Right forelimb (tissue), 1 donor: ENCODE data around the gene CEACAM18.
"Not testable (repeated sequence)": the region's sequence is repeated elsewhere in the genome, so short reads cannot be mapped to it uniquely, and the experiment has no call there.

Source experiments
- DNase-seq: peaks from one replicate; pipeline ENCODE4 v3.0.0-alpha.2; 2018

Gene CEACAM18

GRCh38 chr19:51462276-51462675 lies 16.1 kb upstream of the CEACAM18 start:
- DNase-seq = no peak

DNA sequence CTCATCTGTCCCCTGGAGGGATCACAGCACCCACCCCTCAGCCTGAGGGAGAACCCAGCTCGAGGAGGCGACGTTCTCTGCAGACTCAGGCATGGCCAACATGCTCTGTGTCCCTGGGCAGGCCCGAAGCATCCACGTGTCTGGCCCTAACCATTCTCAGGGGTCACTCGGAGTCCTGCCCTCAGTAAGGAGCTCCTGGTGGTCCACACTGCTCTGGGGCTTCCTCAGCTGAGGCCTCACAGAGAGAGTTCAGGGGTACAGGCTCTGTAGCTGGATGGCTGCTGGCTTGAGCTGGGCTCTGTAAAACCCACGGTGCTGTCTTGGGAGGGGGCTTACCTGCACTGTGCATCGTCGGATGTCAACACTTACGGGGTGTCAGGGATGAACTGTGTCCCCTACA lies 15.7 kb upstream of the CEACAM18 start:
- DNase-seq = no peak

DNA sequence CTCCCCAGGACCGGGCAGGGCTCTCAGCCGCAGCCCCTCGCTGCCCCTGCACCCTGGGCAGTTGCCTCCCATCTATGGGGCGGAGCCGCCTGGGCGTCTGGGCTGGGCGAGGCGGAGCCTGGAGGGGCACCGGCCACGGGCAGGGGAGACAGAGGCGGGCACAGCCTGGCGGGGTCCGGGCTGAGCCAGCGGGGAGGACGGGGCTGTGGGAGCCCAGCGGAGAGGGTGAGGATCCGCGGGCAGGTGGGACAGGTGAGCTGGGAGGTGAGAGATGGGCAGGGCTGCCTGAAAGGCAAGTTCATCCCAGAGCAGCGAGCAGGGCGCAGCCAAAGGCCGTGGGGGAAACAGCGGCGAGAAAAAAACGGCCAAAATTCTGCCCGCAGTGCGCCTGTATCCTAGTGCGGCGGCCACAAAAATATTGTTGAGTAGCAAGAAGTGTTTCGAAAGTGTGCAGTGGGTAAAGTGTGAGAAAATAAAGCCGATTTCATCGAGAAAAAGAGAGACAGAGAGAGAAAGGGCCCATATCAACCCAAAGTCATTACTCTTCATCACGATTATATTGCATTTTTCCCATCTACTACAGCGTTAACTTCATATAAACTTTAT lies 14.3 kb upstream of the CEACAM18 start:
- DNase-seq = not testable (repeated sequence)

- no peak for DNase-seq
Measured at GRCh38 chr19:51466723-51467122, 11.6 kb upstream of the CEACAM18 start.

- DNase-seq = no peak
Measured at GRCh38 chr19:51467864-51468544, 10.3 kb upstream of the CEACAM18 start.

- DNase-seq = no peak
Measured at GRCh38 chr19:51468545-51468920, 9.8 kb upstream of the CEACAM18 start.

GRCh38 chr19:51469162-51469561 lies 9.2 kb upstream of the CEACAM18 start:
- DNase-seq = no peak

DNA sequence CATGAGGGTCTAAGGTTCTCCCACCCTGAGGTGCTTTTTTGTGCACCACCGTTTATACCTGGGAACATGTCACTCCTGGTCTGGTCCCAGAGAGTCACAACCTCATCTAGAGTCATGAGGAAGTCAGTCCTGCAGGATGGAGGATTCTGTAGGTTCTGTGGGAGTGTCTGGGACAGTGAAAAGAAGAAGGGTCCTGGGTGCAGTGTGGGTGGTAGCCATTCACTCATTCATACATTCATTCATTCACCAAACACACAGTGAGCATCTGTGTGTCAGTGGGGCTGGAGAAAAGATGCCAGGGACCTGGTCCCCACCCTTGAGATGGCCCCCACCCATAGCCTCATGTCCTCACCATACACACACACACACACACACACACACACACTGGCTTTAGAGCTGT lies 8.7 kb upstream of the CEACAM18 start:
- no peak for DNase-seq

DNA sequence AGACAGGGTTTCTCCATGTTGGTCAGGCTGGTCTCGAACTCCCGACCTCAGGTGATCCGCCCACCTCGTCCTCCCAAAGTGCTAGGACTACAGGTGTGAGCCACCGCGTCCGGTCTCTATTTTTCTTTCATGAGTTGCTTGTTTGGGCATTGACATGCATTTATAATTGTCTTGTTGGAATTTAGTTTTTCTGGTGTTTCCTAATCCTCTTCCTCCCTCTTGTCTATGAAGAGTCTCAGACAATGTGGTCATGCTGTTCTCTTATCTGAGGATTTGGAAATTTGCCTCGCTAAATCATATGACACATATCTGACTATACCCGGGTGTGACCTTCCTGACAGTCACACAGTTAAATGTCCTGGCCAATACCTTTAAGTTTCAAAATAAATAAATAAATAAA lies 7.4 kb upstream of the CEACAM18 start:
- DNase-seq = no peak

GRCh38 chr19:51471527-51471926 lies 6.8 kb upstream of the CEACAM18 start:
- no peak for DNase-seq

DNA sequence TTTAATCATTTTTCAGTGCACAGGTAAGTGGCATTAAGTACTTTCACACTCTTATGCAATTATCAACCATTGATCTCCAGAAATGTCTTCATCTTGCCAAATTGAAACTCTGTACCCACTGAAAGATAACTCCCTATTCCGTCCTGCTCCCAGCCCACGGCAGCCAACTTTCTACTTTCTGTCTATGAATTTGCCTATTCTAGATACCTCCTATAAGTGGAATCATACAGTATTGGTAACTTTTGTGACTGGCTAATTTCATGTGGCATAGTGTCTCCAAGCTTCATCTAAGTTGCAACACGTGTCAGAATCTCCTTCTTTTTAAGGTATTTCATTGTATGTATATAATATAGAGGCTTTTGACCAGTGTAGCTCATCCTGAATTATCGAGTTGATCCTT lies 5.7 kb upstream of the CEACAM18 start:
- DNase-seq = no peak

DNA sequence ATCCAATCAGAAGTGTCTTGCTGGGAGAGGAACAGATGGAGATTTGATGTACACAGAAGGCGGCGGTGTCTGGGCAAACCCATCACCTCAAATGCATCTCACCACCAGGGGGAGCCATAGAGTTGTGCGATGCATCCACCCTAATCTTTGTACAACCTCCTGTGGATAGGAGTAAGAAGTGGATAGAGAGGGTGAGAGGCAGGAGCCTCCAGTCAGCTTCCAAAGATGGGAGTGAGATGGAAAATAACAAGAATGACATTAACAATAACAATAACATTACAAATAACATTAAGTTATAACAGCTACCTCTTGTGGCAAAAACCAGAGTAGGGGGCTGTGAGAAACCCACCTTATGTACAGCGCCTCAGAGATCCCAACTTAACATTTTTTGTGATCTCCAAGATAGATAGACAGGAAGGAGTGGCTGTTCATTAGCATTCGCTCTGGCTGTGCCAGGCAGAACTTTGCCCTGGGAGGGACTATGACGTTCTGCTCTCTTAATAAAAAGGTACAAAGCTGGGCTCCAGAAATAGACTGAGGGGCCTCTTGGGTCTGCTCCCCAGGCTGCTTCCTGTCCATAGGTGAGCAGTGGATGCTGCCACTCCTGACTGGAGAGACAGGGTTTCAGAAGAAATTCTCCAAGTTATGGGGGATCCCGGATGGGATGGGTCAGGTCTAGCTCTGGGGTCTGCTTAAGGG lies 5.2 kb upstream of the CEACAM18 start:
- peak; percentile 79 for DNase-seq

- no peak for DNase-seq
Measured at GRCh38 chr19:51476164-51476563, 2.2 kb upstream of the CEACAM18 start.

DNA sequence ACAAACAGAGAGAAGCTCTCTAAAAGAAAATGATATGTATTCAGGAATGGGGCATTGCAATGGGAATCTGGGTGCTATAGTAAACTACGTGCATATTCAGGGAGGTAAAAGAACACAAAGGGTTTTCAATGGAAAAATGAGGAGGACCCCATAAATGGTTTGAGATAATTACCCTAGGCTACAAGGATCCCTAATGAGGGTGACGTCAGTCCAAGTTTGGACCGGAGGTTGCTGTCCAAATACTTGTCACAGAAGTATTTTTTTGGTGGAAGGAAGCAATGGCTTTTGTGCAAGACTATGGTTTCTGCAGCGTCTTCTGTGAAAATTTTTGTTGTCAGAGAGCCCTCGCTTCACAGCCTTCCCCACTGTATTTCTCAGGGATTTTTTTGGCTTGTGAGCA lies 995 bp upstream of the CEACAM18 start:
- no peak for DNase-seq

DNA sequence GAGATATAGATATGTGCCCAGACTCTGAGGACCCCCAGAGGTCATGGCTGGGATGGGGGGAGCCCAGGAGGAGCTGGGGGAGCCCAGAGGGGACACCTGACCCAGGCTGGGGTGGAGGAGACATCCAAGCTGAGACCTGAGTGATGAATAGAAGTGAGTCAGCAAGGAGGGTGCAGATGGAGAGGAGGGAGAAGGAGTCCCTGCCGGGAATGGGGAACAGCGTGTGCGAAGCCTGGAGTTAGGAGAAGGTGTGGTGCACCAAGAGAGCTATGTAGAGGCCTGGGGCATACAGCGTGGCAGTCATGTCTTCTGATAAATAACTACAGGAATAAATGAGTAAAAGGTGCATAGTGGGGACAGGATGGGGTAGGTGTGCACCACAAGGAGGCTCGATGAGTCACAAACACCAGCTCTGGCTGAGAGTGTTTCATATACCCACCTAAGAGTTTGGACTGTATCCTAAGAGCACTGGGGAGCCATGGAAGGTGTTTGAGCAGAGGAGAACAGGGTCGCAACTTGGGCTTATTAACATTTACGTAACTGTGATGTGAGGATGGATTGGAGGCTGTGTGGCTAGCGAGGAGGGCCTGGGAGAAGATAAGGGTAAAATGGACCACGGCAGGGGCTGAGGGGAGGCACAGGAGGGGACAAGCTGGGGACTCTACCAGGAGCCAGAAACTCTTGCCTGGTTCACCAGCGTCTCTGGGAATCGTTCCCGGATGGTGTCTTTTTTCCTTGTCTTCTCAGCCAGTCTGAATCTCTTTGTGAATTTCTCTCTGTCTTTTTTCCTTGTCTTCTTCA lies 1.4 kb downstream of the CEACAM18 start:
- DNase-seq = no peak

DNA sequence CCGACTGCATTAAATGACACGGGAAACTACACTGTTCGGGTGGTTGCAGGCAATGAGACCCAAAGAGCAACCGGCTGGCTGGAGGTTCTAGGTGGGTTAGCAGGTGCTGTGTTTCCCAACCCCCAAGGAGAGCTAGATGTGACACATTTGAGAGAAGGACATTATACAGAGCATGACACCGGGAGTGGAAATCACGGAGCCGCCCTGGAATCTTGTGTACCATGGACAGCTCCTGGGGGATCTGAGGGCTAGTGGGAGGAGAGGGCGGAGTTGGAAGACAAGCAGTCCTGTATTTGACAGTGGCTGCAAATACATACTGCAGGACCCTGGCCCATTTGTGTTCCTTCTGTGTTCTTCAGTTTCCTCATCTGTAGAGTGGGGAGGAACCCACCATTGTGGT lies 2.3 kb downstream of the CEACAM18 start:
- DNase-seq = no peak

- DNase-seq = no peak
Measured at GRCh38 chr19:51485960-51486660, 7.8 kb downstream of the CEACAM18 start.

DNA sequence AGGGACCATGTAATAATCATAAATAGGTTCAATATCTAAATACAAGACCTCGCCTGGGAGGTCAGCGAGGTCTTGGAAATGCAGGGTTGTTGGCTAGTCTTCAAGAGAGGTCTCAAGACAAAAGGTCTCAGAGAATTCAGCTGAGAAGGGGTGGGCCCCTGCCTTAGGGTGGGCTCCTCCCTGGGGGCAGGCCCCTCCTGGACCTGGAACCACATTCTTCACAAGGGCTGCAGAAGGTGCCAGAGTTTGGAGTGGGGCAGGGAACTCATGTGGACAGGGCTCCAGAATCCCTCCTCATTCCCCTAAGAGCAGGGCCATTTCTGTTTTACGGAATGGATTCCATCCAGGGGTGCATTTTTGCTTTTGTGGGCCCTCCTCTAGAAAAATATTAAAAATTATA lies 10.2 kb downstream of the CEACAM18 start:
- no peak for DNase-seq

GRCh38 chr19:51489113-51489512 lies 10.8 kb downstream of the CEACAM18 start:
- no peak for DNase-seq

GRCh38 chr19:51490676-51491075 lies 12.3 kb downstream of the CEACAM18 start:
- DNase-seq = no peak

GRCh38 chr19:51491586-51491985 lies 13.2 kb downstream of the CEACAM18 start:
- no peak for DNase-seq

DNA sequence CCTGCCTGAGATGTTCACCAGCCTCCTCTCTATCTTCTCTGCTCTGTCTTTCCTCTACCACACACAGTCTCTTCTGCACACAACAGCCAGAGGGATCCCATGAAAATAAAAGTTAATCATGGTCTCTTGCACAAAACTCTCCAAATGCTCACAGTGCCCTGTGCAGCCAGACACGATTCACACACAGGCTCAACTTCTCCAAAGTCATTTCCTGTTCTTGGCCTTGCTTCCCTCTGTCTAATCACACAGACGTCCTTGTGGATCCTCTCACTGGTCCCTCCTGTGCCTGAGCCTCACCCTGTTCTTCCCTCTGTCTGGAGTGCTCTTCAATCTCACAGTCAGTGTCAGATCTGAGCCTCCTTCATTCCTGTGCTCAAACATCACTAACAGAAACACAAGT lies 15.4 kb downstream of the CEACAM18 start:
- DNase-seq = no peak

DNA sequence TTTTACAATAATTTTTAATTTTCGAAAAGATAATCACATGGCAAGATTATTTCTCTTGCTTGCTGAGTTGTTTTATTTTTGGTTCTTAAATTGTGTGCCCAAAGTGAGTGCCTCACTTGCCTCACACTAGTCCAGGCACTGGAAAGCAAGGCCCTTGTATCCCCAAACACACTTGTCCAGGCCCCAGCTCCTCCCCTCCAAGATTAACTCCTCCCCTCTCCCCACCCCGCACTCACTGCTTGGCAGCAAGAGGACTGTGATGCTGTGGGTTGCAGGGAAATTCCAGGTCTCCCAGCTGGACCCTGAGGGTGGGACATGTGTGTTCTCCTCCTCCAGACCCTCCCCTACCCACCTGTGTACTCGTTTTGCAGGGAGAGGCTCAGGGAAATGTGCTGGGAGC lies 19.3 kb downstream of the CEACAM18 start:
- no peak for DNase-seq
